Measurements from ENCODE around the gene SYTL5.

DNA sequence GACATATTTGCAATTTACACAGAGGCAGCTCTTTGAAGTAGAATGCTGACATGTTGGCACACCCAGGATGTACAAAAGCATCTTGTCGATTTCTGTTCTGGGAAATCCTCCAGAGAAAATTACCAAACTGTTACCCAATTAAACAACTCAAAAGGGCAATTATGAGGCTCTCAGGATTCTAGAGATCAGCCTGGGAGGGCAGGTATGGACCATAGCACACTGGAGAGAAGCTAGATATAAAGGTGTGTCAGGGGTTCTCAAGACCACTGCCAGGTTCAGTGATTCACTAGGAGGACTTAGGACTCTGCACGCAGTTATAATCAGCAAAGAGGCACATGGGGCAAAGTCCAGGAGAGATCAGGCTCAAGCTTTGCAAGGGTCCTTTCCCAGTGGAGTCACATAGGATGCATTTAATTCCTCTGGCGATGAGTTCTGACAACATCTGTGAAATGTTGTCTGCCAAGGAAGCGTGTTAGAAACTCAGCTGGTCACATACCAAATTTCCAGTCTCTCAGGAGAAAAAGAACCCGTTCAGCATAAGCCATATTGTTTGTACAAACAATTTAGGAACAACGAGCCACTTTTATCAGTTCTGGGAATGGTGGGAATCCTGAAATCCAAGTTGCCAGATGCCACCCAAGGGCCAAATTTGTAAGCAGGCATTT is 100.8 kb downstream of the SYTL5 start:
- TF ChIP-seq POLR2A (IDR thresholded peaks at IDR 0.05; ENCODE audit: low read length): no peak
- TF ChIP-seq GATA1 (IDR thresholded peaks at IDR 0.05; ENCODE audit: low read depth, low read length): no peak

Measured in erythroblast (primary cell).